ENCODE data around the gene PRICKLE1.

The PRICKLE1 gene

GRCh38 chr12:42633594-42633993 is 44.0 kb upstream of the PRICKLE1 start:
- Histone ChIP-seq H3K27ac (no peak overlapping the region), H2AFZ (ENCODE audit: low read depth) (no peak overlapping the region), H4K20me1 (ENCODE audit: insufficient read depth) (no peaks in the 10 kb centered on the region), H3K4me2 (no peak overlapping the region), H3K9ac (no peak overlapping the region), H3K27me3 (ENCODE audit: insufficient read depth, low read depth) (no peaks in the 10 kb centered on the region), H3K4me3 (IDR thresholded peaks at IDR 0.05; ENCODE audit: insufficient read depth, low read depth, low read length) (no peak overlapping the region), H3K4me1 (ENCODE audit: low read depth, poor library complexity, severe bottlenecking) (peaks cover 15% of the 10 kb centered on the region), H3K36me3 (ENCODE audit: insufficient read depth) (no peaks in the 10 kb centered on the region), H3K79me2 (ENCODE audit: insufficient read depth, low read depth) (no peaks in the 10 kb centered on the region)
- TF ChIP-seq CTCF (conservative IDR thresholded peaks at IDR 0.05; ENCODE audit: low read depth, low read length) = no peak

GRCh38 chr12:42631513-42631912 is 42.0 kb upstream of the PRICKLE1 start:
- H3K79me2 ChIP-seq (ENCODE audit: insufficient read depth, low read depth) = no peaks in the 10 kb centered on the region
- H3K4me1 ChIP-seq (ENCODE audit: low read depth, poor library complexity, severe bottlenecking) = peaks cover 15% of the 10 kb centered on the region
- no peak for TF ChIP-seq CTCF (conservative IDR thresholded peaks at IDR 0.05; ENCODE audit: low read depth, low read length)
- H2AFZ ChIP-seq (ENCODE audit: low read depth) = peak overlapping the region; percentile 4; the same call in 1 of the 2 replicates
- H3K36me3 ChIP-seq (ENCODE audit: insufficient read depth) = no peaks in the 10 kb centered on the region
- peak overlapping the region; percentile 16 for H3K4me2 ChIP-seq
- no peak overlapping the region for H3K9ac ChIP-seq
- H3K4me3 ChIP-seq (IDR thresholded peaks at IDR 0.05; ENCODE audit: insufficient read depth, low read depth, low read length) = no peak overlapping the region
- no peaks in the 10 kb centered on the region for H4K20me1 ChIP-seq (ENCODE audit: insufficient read depth)
- no peaks in the 10 kb centered on the region for H3K27me3 ChIP-seq (ENCODE audit: insufficient read depth, low read depth)
- H3K27ac ChIP-seq = no peak overlapping the region

- Histone ChIP-seq H4K20me1 (ENCODE audit: insufficient read depth) (no peaks in the 10 kb centered on the region), H3K27me3 (ENCODE audit: insufficient read depth, low read depth) (no peaks in the 10 kb centered on the region), H3K79me2 (ENCODE audit: insufficient read depth, low read depth) (no peaks in the 10 kb centered on the region), H3K4me1 (ENCODE audit: low read depth, poor library complexity, severe bottlenecking) (peaks cover 15% of the 10 kb centered on the region), H3K9ac (no peak overlapping the region), H3K4me2 (no peak overlapping the region), H3K27ac (no peak overlapping the region), H3K36me3 (ENCODE audit: insufficient read depth) (no peaks in the 10 kb centered on the region), H3K4me3 (IDR thresholded peaks at IDR 0.05; ENCODE audit: insufficient read depth, low read depth, low read length) (no peak overlapping the region), H2AFZ (ENCODE audit: low read depth) (no peak overlapping the region)
- TF ChIP-seq CTCF (conservative IDR thresholded peaks at IDR 0.05; ENCODE audit: low read depth, low read length) = no peak
Measured at GRCh38 chr12:42630314-42630713, 40.8 kb upstream of the PRICKLE1 start.

- Histone ChIP-seq H3K36me3 (ENCODE audit: insufficient read depth) (no peaks in the 10 kb centered on the region), H3K4me1 (ENCODE audit: low read depth, poor library complexity, severe bottlenecking) (peaks cover 11% of the 10 kb centered on the region), H4K20me1 (ENCODE audit: insufficient read depth) (no peaks in the 10 kb centered on the region), H3K27me3 (ENCODE audit: insufficient read depth, low read depth) (no peaks in the 10 kb centered on the region), H2AFZ (ENCODE audit: low read depth) (no peak overlapping the region), H3K4me2 (no peak overlapping the region), H3K4me3 (IDR thresholded peaks at IDR 0.05; ENCODE audit: insufficient read depth, low read depth, low read length) (no peak overlapping the region), H3K27ac (no peak overlapping the region), H3K79me2 (ENCODE audit: insufficient read depth, low read depth) (no peaks in the 10 kb centered on the region), H3K9ac (no peak overlapping the region)
- no peak for TF ChIP-seq CTCF (conservative IDR thresholded peaks at IDR 0.05; ENCODE audit: low read depth, low read length)
Measured at GRCh38 chr12:42627151-42627550, 37.6 kb upstream of the PRICKLE1 start.
